GM06990 (cell line): ENCODE results near the gene CEP112.

Source experiments
- DNase-seq: peaks from one replicate; pipeline ENCODE4 v3.0.0-alpha.2; 2011; ENCODE audit not compliant: insufficient read length; ENCODE audit errors: extremely low read depth
- H3K27me3 ChIP-seq: replicated peaks from 2 replicates; pipeline ENCODE4 v1.6.0; 2011; ENCODE audit warnings: low read length; ENCODE audit not compliant: control insufficient read depth, insufficient read depth
- H3K36me3 ChIP-seq: 2 replicates; pipeline ENCODE4 v1.5.1; 2011; ENCODE audit warnings: low read length; ENCODE audit not compliant: control insufficient read depth, insufficient read depth
- H3K4me3 ChIP-seq: replicated peaks from 2 replicates; pipeline ENCODE4 v1.5.1; 2011; ENCODE audit warnings: low read depth, mild to moderate bottlenecking, control low read depth, low read length
- CTCF ChIP-seq: IDR thresholded peaks from 2 replicates; pipeline ENCODE4 v1.5.1; 2011; ENCODE audit warnings: low read length, control low read depth, mild to moderate bottlenecking, inconsistent platforms; ENCODE audit not compliant: insufficient read depth, poor library complexity, severe bottlenecking

CEP112 gene

GRCh38 chr17:66233023-66233753, 41.3 kb upstream of the CEP112 start:
- TF ChIP-seq CTCF = no peak
- Histone ChIP-seq H3K36me3 (no peaks in the 10 kb centered on the region), H3K27me3 (no peaks in the 10 kb centered on the region), H3K4me3 (no peak overlapping the region)
- DNase-seq = no peak

GRCh38 chr17:66230922-66231591, 39.1 kb upstream of the CEP112 start:
- DNase-seq = no peak
- no peaks in the 10 kb centered on the region for H3K27me3 ChIP-seq
- TF ChIP-seq CTCF = no peak
- no peaks in the 10 kb centered on the region for H3K36me3 ChIP-seq
- H3K4me3 ChIP-seq = no peak overlapping the region

- H3K4me3 ChIP-seq = no peak overlapping the region
- TF ChIP-seq CTCF = no peak
- no peaks in the 10 kb centered on the region for H3K36me3 ChIP-seq
- H3K27me3 ChIP-seq = no peaks in the 10 kb centered on the region
- no peak for DNase-seq
These were observed 38.0 kb upstream of the CEP112 start for GRCh38 chr17:66229783-66230538.

- Histone ChIP-seq H3K27me3 (no peaks in the 10 kb centered on the region), H3K36me3 (no peaks in the 10 kb centered on the region), H3K4me3 (no peak within 1 kb of the TSS)
- TF ChIP-seq CTCF = no peak
- DNase-seq = no peak
These were observed 37.2 kb upstream of the CEP112 start, which contains the start of gene APOH for GRCh38 chr17:66228887-66229782. APOH (minus strand) TSS chr17:66229415; CDS start chr17:66229379, 36 bp downstream.
